Neuronal stem cell (in vitro differentiated cells): ENCODE data around the gene ILF3.

ENCODE experiments used
- DNase-seq: peaks from one replicate; pipeline ENCODE4 v3.0.0-alpha.2; 2013; ENCODE audit warnings: low spot score
- H2AFZ ChIP-seq: one replicate; pipeline ENCODE4 v1.6.1; 2013; ENCODE audit warnings: mild to moderate bottlenecking, low read length, inconsistent platforms
- H2AK5ac ChIP-seq: 2 replicates; pipeline ENCODE4 v1.6.1; 2013; ENCODE audit warnings: low read depth, mild to moderate bottlenecking, inconsistent platforms, low read length, moderate library complexity, mixed read lengths
- H2BK120ac ChIP-seq: 2 replicates; pipeline ENCODE4 v1.6.1; 2013; ENCODE audit warnings: low read depth, mild to moderate bottlenecking, inconsistent platforms, low read length, moderate library complexity, mixed read lengths
- H2BK12ac ChIP-seq: one replicate; pipeline ENCODE4 v1.6.1; 2013; ENCODE audit warnings: low read length, inconsistent platforms
- H2BK15ac ChIP-seq: 2 replicates; pipeline ENCODE4 v1.6.1; 2013; ENCODE audit warnings: mild to moderate bottlenecking, low read length, inconsistent platforms, mixed read lengths
- H2BK5ac ChIP-seq: one replicate; pipeline ENCODE4 v1.6.1; 2013; ENCODE audit warnings: inconsistent platforms, mild to moderate bottlenecking, low read length, moderate library complexity
- H3K14ac ChIP-seq: one replicate; pipeline ENCODE4 v1.6.1; 2013; ENCODE audit warnings: low read length, inconsistent platforms
- H3K18ac ChIP-seq: 2 replicates; pipeline ENCODE4 v1.6.1; 2013; ENCODE audit warnings: low read length, inconsistent platforms
- H3K23ac ChIP-seq: 2 replicates; pipeline ENCODE4 v1.6.1; 2013; ENCODE audit warnings: low read depth, mild to moderate bottlenecking, mixed read lengths, low read length, inconsistent platforms; ENCODE audit not compliant: poor library complexity
- H3K27ac ChIP-seq: replicated peaks from 3 replicates; pipeline ENCODE4 v1.5.1; 2013; ENCODE audit warnings: low read length, inconsistent platforms
- H3K27me3 ChIP-seq, 3 experiments: 2 replicates each; pipeline ENCODE4 v1.6.1; 2013; ENCODE audit warnings: low read length in 3 of 3, mild to moderate bottlenecking in 2 of 3, inconsistent platforms in 1 of 3, low read depth in 1 of 3, mixed read lengths in 1 of 3, moderate library complexity in 1 of 3; ENCODE audit not compliant: control insufficient read depth in 3 of 3, insufficient read depth in 3 of 3
- H3K36me3 ChIP-seq, 2 donors: replicated peaks in 1 of 2; 2 replicates each; pipeline ENCODE4 v1.6.1; 2013; ENCODE audit warnings: low read length in 2 of 2; ENCODE audit not compliant: control insufficient read depth in 2 of 2, insufficient read depth in 2 of 2
- H3K4ac ChIP-seq: 2 replicates; pipeline ENCODE4 v1.6.1; 2013; ENCODE audit warnings: inconsistent platforms, mild to moderate bottlenecking, low read length, moderate library complexity
- H3K4me1 ChIP-seq, 2 donors: 1 replicate in 1 of 2; 2 replicates in 1 of 2; pipeline ENCODE4 v1.6.1; 2013; ENCODE audit warnings: low read length in 2 of 2, low read depth in 1 of 2; ENCODE audit not compliant: control insufficient read depth in 2 of 2, insufficient read depth in 1 of 2
- H3K4me2 ChIP-seq: one replicate; pipeline ENCODE4 v1.6.1; 2013; ENCODE audit warnings: mild to moderate bottlenecking, low read length, inconsistent platforms; ENCODE audit not compliant: insufficient read depth, poor library complexity, severe bottlenecking
- H3K4me3 ChIP-seq, 2 donors: 2 replicates each; pipeline ENCODE4 v1.5.1; 2013; ENCODE audit warnings: low read length in 2 of 2, mild to moderate bottlenecking in 2 of 2, inconsistent platforms in 1 of 2, moderate library complexity in 1 of 2
- H3K79me1 ChIP-seq: one replicate; pipeline ENCODE4 v1.6.1; 2013; ENCODE audit warnings: low read depth, mild to moderate bottlenecking, inconsistent platforms, low read length, moderate library complexity
- H3K9ac ChIP-seq: one replicate; pipeline ENCODE4 v1.6.1; 2013; ENCODE audit warnings: mild to moderate bottlenecking, low read depth, low read length, inconsistent platforms; ENCODE audit not compliant: poor library complexity
- H3K9me3 ChIP-seq, 2 donors: replicated peaks in 1 of 2; 2 replicates each; pipeline versions ENCODE3 to v1.6.1; 2013; ENCODE audit warnings: low read length in 2 of 2, mild to moderate bottlenecking in 2 of 2, inconsistent platforms in 1 of 2, low read depth in 1 of 2, mixed read lengths in 1 of 2, moderate library complexity in 1 of 2; ENCODE audit not compliant: control insufficient read depth in 2 of 2, insufficient read depth in 1 of 2
- H4K8ac ChIP-seq: one replicate; pipeline ENCODE4 v1.6.1; 2013; ENCODE audit warnings: low read depth, mild to moderate bottlenecking, inconsistent platforms, low read length, moderate library complexity
- H4K91ac ChIP-seq: one replicate; pipeline ENCODE4 v1.6.1; 2013; ENCODE audit warnings: low read length, low read depth, mild to moderate bottlenecking, inconsistent platforms; ENCODE audit not compliant: poor library complexity
- WGBS, 2 donors: extraction: QIAGEN DNeasy Blood & Tissue Kit; methylation state at CpG; one replicate each; pipeline ENCODE4 v1.1.7; 2013; ENCODE audit warnings: missing lambda C conversion rate in 2 of 2, mixed read lengths in 1 of 2; ENCODE audit not compliant: insufficient read length in 2 of 2, insufficient replicate concordance in 1 of 2; ENCODE audit errors: extremely low coverage in 2 of 2; 5-methylcytosine and 5-hydroxymethylcytosine counted together

ILF3 gene

DNA sequence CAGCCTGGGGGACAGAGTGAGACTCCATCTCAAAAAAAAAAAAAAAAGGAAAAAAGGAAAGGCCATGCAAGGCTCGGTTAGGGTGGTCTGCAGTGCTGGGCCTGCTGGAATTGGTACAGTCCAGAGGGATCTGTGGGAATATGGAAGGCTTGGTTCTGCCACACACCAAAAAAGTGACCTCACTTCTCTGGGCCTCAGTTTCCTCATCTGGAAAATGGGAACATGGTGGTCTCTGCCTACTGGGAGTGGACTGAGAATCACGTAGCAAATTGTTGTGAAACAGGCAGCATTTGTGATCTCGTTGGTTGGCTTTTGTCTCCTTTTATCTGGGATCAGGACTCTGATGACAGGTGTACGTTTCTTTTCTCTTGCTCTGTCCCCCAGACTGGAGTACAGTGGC, 71.3 kb downstream of the ILF3 start:
- Histone ChIP-seq H3K4ac (no peak overlapping the region), H2BK15ac (no peak overlapping the region), H3K23ac (no peak overlapping the region), H2AFZ (no peak overlapping the region), H2AK5ac (no peak overlapping the region), H3K79me1 (peaks cover 18% of the 10 kb centered on the region), H3K9me3 (no peaks in the 10 kb centered on the region), H3K18ac (no peak overlapping the region), H3K4me2 (no peak overlapping the region), H3K4me3 (no peak overlapping the region), H3K14ac (no peak overlapping the region), H4K8ac (no peak overlapping the region), H2BK5ac (no peak overlapping the region), H3K36me3 (peaks cover 7 to 22% of the 10 kb centered on the region in 2 donors), H3K4me1 (no peaks in the 10 kb centered on the region), H3K9ac (no peak overlapping the region), H4K91ac (no peak overlapping the region), H2BK120ac (no peak overlapping the region), H2BK12ac (no peak overlapping the region), H3K27me3 (no peaks in the 10 kb centered on the region), H3K27ac (no peak overlapping the region)
- DNase-seq = no peak
- WGBS, 2 donors = no CpG with 5 or more reads among the region's 4 CpGs

DNA sequence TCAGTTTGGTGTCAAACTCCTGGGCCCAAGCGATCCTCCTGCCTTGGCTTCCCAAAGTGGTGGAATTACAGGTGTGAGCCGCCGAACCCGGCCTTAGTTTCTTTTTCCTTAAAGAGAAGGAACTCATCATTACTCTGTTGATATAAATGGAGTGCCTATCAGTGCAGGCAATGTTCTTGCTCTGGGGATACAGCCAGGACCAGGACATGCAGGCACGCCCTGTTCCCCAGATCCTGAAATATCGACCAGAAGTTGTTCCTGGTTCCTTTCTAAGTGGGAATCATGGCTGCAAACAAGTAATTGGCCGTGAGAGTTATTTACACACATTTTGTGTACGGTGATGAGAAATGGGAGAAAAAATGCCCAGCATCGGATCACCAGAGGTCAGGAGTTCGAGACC, 72.1 kb downstream of the ILF3 start:
- no peaks in the 10 kb centered on the region for H3K4me1 ChIP-seq
- H2AK5ac ChIP-seq = no peak overlapping the region
- H3K4me3 ChIP-seq = no peak overlapping the region
- no peak overlapping the region for H3K27ac ChIP-seq
- H2BK120ac ChIP-seq = no peak overlapping the region
- no peak overlapping the region for H2BK15ac ChIP-seq
- no peak overlapping the region for H4K91ac ChIP-seq
- H2BK12ac ChIP-seq = no peak overlapping the region
- DNase-seq = no peak
- H3K27me3 ChIP-seq = no peaks in the 10 kb centered on the region
- no peak overlapping the region for H3K18ac ChIP-seq
- peaks cover 16% of the 10 kb centered on the region for H3K79me1 ChIP-seq
- H4K8ac ChIP-seq = no peak overlapping the region
- H3K4me2 ChIP-seq = no peak overlapping the region
- H3K23ac ChIP-seq = no peak overlapping the region
- no peak overlapping the region for H2BK5ac ChIP-seq
- no peak overlapping the region for H2AFZ ChIP-seq
- H3K14ac ChIP-seq = no peak overlapping the region
- H3K9me3 ChIP-seq = no peaks in the 10 kb centered on the region
- H3K9ac ChIP-seq = no peak overlapping the region
- H3K36me3 ChIP-seq = peaks cover 7 to 16% of the 10 kb centered on the region in 2 donors
- H3K4ac ChIP-seq = no peak overlapping the region
- WGBS, 2 donors = no CpG with 5 or more reads among the region's 10 CpGs

DNA sequence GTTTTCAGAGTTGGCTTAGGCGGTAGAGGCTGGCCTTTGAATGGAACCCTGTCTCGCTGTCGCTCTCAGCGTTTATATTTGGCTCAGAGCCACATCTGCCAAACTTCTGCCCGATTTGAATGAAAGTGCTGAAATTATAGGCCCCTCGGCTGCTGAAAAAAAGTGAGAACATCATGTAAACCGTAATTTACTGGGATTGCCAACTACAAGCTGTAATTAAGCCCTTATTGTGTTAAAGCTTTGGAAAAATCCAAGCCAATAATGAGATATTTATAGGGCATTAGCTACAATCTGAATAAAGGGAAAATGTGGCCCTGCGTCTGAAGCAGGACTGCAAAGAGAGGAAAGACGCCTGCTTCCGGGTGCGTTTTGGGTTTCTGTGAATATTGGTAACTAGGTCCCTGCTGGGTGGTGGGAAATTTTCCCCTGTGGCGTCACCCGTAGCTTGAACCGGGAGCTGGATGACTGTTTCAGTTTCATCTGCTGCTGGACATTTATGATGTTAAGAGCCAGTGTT, 73.6 kb downstream of the ILF3 start:
- H3K23ac ChIP-seq = no peak overlapping the region
- H2BK120ac ChIP-seq = no peak overlapping the region
- no peak overlapping the region for H3K18ac ChIP-seq
- H3K9ac ChIP-seq = no peak overlapping the region
- no peak overlapping the region for H4K8ac ChIP-seq
- no peaks in the 10 kb centered on the region for H3K9me3 ChIP-seq
- no peak overlapping the region for H3K4me2 ChIP-seq
- no peaks in the 10 kb centered on the region for H3K4me1 ChIP-seq
- no peak overlapping the region for H3K27ac ChIP-seq
- H3K4ac ChIP-seq = no peak overlapping the region
- H2BK5ac ChIP-seq = no peak overlapping the region
- WGBS, 2 donors = no CpG with 5 or more reads among the region's 14 CpGs
- no peak overlapping the region for H2BK15ac ChIP-seq
- no peak overlapping the region for H3K4me3 ChIP-seq
- no peaks in the 10 kb centered on the region for H3K27me3 ChIP-seq
- no peak overlapping the region for H2AFZ ChIP-seq
- peaks cover 7 to 13% of the 10 kb centered on the region in 2 donors for H3K36me3 ChIP-seq
- H3K79me1 ChIP-seq = peaks cover 9% of the 10 kb centered on the region
- H2AK5ac ChIP-seq = no peak overlapping the region
- DNase-seq = no peak
- H4K91ac ChIP-seq = no peak overlapping the region
- no peak overlapping the region for H3K14ac ChIP-seq
- no peak overlapping the region for H2BK12ac ChIP-seq

DNA sequence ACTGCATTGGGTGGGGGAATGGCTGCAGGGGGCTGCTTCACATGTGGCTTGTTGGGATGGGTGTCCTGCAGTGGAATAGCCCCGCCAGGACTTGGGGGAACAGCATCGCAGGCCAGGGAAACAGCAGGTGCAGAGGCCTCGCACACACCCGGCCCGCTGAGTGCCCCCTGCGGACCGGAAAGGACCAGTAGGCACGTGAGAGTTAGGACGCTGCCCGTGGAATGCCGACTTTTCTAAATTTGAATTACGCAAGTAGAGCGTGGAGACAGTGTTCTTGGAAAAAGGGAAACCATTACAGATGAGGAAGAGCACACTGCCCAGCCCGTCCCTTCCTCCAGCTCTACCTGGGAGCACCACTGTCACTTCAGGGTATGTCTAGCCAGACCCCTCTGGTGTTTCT, 75.3 kb downstream of the ILF3 start:
- Histone ChIP-seq H4K91ac (no peak overlapping the region), H3K9me3 (no peaks in the 10 kb centered on the region), H2BK15ac (no peak overlapping the region), H3K4me3 (no peak overlapping the region), H3K36me3 (peaks cover 7% of the 10 kb centered on the region in 2 donors), H3K4me2 (no peak overlapping the region), H3K9ac (no peak overlapping the region), H3K4ac (no peak overlapping the region), H3K27me3 (no peaks in the 10 kb centered on the region), H2AFZ (no peak overlapping the region), H2BK5ac (no peak overlapping the region), H4K8ac (no peak overlapping the region), H2AK5ac (no peak overlapping the region), H2BK12ac (no peak overlapping the region), H2BK120ac (no peak overlapping the region), H3K79me1 (peaks cover 9% of the 10 kb centered on the region), H3K4me1 (no peaks in the 10 kb centered on the region), H3K23ac (no peak overlapping the region), H3K18ac (no peak overlapping the region), H3K14ac (no peak overlapping the region), H3K27ac (no peak overlapping the region)
- no CpG with 5 or more reads among the region's 14 CpGs for WGBS, 2 donors
- DNase-seq = no peak
